Lower leg skin (tissue), 3 donors: ENCODE results near the gene HEXD.

Source experiments
- CTCF ChIP-seq, 3 donors: fragments of 450-650 bp; IDR thresholded peaks; one replicate each; pipeline ENCODE4 v1.5.1; 2016; ENCODE audit warnings: antibody characterized with exemption in 3 of 3, mild to moderate bottlenecking in 3 of 3, moderate library complexity in 2 of 3
- POLR2A ChIP-seq, 2 donors: fragments of 450-650 bp; IDR thresholded peaks; one replicate each; pipeline ENCODE4 v1.6.1; 2016 to 2017; ENCODE audit warnings: antibody characterized with exemption in 2 of 2, mild to moderate bottlenecking in 1 of 2, moderate library complexity in 1 of 2

DNA sequence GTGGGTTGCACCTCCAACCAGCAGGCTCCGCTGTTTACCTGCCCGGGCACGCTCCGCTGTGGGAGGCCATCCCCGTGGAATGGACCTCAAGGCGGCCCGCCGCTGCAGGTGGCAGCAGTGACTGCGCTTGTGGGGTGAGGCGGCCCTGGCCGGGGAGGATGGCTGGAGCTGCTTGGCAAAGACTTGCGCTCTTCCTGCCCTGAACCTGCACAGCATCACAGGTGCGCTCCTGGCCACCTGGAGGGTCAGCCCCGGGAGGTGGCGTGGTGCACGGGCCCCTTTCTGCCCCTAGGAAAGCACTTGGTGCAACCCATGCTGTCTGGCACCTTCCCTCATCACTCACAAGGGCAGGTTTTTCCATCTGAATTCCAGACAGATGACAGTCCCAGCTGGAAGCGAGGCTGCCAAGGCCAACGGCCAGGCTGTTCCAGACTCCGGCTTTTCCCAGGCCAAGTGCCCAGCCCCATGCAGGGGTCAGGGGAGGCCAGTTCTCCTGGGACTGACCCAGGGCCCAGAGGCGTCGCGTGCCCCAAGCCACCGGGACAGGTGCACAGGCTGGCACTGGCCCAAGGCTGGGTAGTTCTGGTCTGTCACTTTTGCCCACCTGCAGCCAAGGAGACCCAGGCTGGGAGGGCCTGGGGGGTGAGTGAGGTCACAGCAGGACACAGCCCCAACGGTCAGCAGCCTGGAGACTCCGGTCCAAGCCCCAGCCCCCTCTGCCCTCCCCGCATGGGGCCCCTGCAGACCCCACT is 33.2 kb upstream of the HEXD start:
- TF ChIP-seq CTCF (IDR thresholded peaks at IDR 0.05) (peak in 1 of 3 donors; percentile 45), POLR2A (IDR thresholded peaks at IDR 0.05) (no peak)
